HepG2 (cell line): ENCODE data around the gene PADI4.

Experiments
- ATF1 ChIP-seq: IDR thresholded peaks from 2 replicates; pipeline ENCODE4 v1.6.1; 2016; ENCODE audit warnings: mild to moderate bottlenecking, control low read depth
- ATF7 ChIP-seq, 2 experiments: fragments of 450-650 bp in 1 of 2; sonication (generic) in 1 of 2; formaldehyde crosslinking in 1 of 2; IDR thresholded peaks; 2 replicates each; pipeline versions ENCODE4 v1.4.0 to v1.6.1; 2016 to 2020; ENCODE audit warnings: antibody characterized with exemption in 1 of 2, mild to moderate bottlenecking in 1 of 2, missing genetic modification reagents in 1 of 2
- CTCF ChIP-seq: sonication (generic); formaldehyde crosslinking; IDR thresholded peaks from 2 replicates; pipeline ENCODE4 v1.5.0; 2020; ENCODE audit warnings: mild to moderate bottlenecking, missing genetic modification reagents, moderate library complexity
- GMEB1 ChIP-seq: sonication (generic); formaldehyde crosslinking; IDR thresholded peaks from 2 replicates; pipeline ENCODE4 v1.5.1; 2020; ENCODE audit warnings: missing genetic modification reagents, mild to moderate bottlenecking, borderline replicate concordance
- KDM6A ChIP-seq: IDR thresholded peaks from 2 replicates; pipeline ENCODE4 v1.6.1; 2016; ENCODE audit warnings: low read depth
- NBN ChIP-seq: fragments of 450-650 bp; conservative IDR thresholded peaks from 2 replicates; pipeline ENCODE4 v1.6.1; 2017
- NR2C2 ChIP-seq: sonication (generic); formaldehyde crosslinking; IDR thresholded peaks from 2 replicates; pipeline ENCODE4 v1.4.0; 2020; ENCODE audit warnings: missing genetic modification reagents, mild to moderate bottlenecking, moderate library complexity, borderline replicate concordance
- POLR2A ChIP-seq, 2 experiments: IDR thresholded peaks; 2 replicates each; pipeline ENCODE4 v1.6.1; 2011; ENCODE audit warnings: low read depth in 2 of 2, low read length in 2 of 2, mild to moderate bottlenecking in 1 of 2, moderate library complexity in 1 of 2; ENCODE audit not compliant: insufficient read depth in 1 of 2
- POLR2AphosphoS5 ChIP-seq: IDR thresholded peaks from 2 replicates; pipeline ENCODE4 v1.6.1; 2012; ENCODE audit warnings: low read depth, low read length
- PRDM15 ChIP-seq: sonication (generic); formaldehyde crosslinking; IDR thresholded peaks from 2 replicates; pipeline ENCODE4 v1.4.0; 2020; ENCODE audit warnings: missing genetic modification reagents
- RELA ChIP-seq: sonication (generic); formaldehyde crosslinking; IDR thresholded peaks from 2 replicates; pipeline ENCODE4 v1.4.0; 2020; ENCODE audit warnings: missing genetic modification reagents
- XRCC5 ChIP-seq: fragments of 200-400 bp; formaldehyde crosslinking; optimal IDR thresholded peaks from 2 replicates; pipeline ENCODE3; 2017; ENCODE audit warnings: mild to moderate bottlenecking, low read length
- ZFP36L1 ChIP-seq: sonication (generic); formaldehyde crosslinking; IDR thresholded peaks from 2 replicates; pipeline ENCODE4 v1.8.0; 2022; ENCODE audit warnings: mild to moderate bottlenecking, missing genetic modification reagents, moderate library complexity
- ZFX ChIP-seq: sonication (generic); formaldehyde crosslinking; IDR thresholded peaks from 2 replicates; pipeline ENCODE4 v1.4.0; 2020; ENCODE audit warnings: mild to moderate bottlenecking, low read depth, missing genetic modification reagents, moderate library complexity

- TF ChIP-seq GMEB1 (CRISPR knock-in tag): no peak
- TF ChIP-seq ATF1 (CRISPR knock-in tag): no peak
- no peak for TF ChIP-seq ZFP36L1 (CRISPR knock-in tag)
- no peak for TF ChIP-seq ZFX (CRISPR knock-in tag)
- no peak for TF ChIP-seq XRCC5
- TF ChIP-seq CTCF (CRISPR knock-in tag): no peak
- TF ChIP-seq PRDM15: no peak
- TF ChIP-seq POLR2A (IDR thresholded peaks at IDR 0.05; ENCODE audit: insufficient read depth in 1 of 2, low read depth in 2 of 2, low read length in 2 of 2): no peak
- TF ChIP-seq NBN: no peak
- TF ChIP-seq RELA (CRISPR knock-in tag): no peak
- no peak for TF ChIP-seq POLR2AphosphoS5
- no peak for TF ChIP-seq KDM6A (CRISPR knock-in tag)
- no peak for TF ChIP-seq NR2C2 (CRISPR knock-in tag)
- TF ChIP-seq ATF7 (IDR thresholded peaks at IDR 0.05): no peak
- no peak for TF ChIP-seq ATF7 (CRISPR knock-in tag; IDR thresholded peaks at IDR 0.05)
These were observed 96.8 kb downstream of the PADI4 start for GRCh38 chr1:17404820-17405219.
